Measurements from ENCODE around the gene PCTP.

PCTP gene

GRCh38 chr17:55727920-55728319 lies 22.9 kb upstream of the PCTP start:
- Histone ChIP-seq H3K36me3 (ENCODE audit: control insufficient read depth, insufficient read depth, low read length) (no peaks in the 10 kb centered on the region), H3K27ac (ENCODE audit: low read length) (no peak overlapping the region), H3K4me1 (ENCODE audit: control insufficient read depth, insufficient read depth, low read length) (peaks cover 4% of the 10 kb centered on the region; the same call in 1 of the 2 replicates), H3K27me3 (ENCODE audit: control insufficient read depth, insufficient read depth, low read length) (no peaks in the 10 kb centered on the region), H3K4me3 (ENCODE audit: low read length) (no peak overlapping the region), H3K9me3 (ENCODE audit: control insufficient read depth, insufficient read depth, low read length) (no peaks in the 10 kb centered on the region)
- WGBS (ENCODE audit: insufficient coverage, insufficient read length), result no CpG with 5 or more reads among the region's 1 CpG
- no peak for DNase-seq (ENCODE audit: low read depth, low spot score)

GRCh38 chr17:55728361-55728760 lies 22.5 kb upstream of the PCTP start:
- no peaks in the 10 kb centered on the region for H3K36me3 ChIP-seq (ENCODE audit: control insufficient read depth, insufficient read depth, low read length)
- H3K27ac ChIP-seq (ENCODE audit: low read length), result no peak overlapping the region
- H3K4me3 ChIP-seq (ENCODE audit: low read length), result no peak overlapping the region
- H3K4me1 ChIP-seq (ENCODE audit: control insufficient read depth, insufficient read depth, low read length), result peaks cover 4% of the 10 kb centered on the region; the same call in 1 of the 2 replicates
- no peaks in the 10 kb centered on the region for H3K27me3 ChIP-seq (ENCODE audit: control insufficient read depth, insufficient read depth, low read length)
- no peaks in the 10 kb centered on the region for H3K9me3 ChIP-seq (ENCODE audit: control insufficient read depth, insufficient read depth, low read length)
- no peak for DNase-seq (ENCODE audit: low read depth, low spot score)
- WGBS (ENCODE audit: insufficient coverage, insufficient read length), result no CpG with 5 or more reads among the region's 5 CpGs

- no peak overlapping the region for H3K4me3 ChIP-seq (ENCODE audit: low read length)
- no peaks in the 10 kb centered on the region for H3K27me3 ChIP-seq (ENCODE audit: control insufficient read depth, insufficient read depth, low read length)
- H3K27ac ChIP-seq (ENCODE audit: low read length), result no peak overlapping the region
- H3K36me3 ChIP-seq (ENCODE audit: control insufficient read depth, insufficient read depth, low read length), result no peaks in the 10 kb centered on the region
- peaks cover 4% of the 10 kb centered on the region; the same call in 1 of the 2 replicates for H3K4me1 ChIP-seq (ENCODE audit: control insufficient read depth, insufficient read depth, low read length)
- no peak for DNase-seq (ENCODE audit: low read depth, low spot score)
- WGBS (ENCODE audit: insufficient coverage, insufficient read length), result no CpG with 5 or more reads among the region's 5 CpGs
- no peaks in the 10 kb centered on the region for H3K9me3 ChIP-seq (ENCODE audit: control insufficient read depth, insufficient read depth, low read length)
These were observed 22.0 kb upstream of the PCTP start for GRCh38 chr17:55728833-55729232.

GRCh38 chr17:55729484-55729883 lies 21.4 kb upstream of the PCTP start:
- no peak for DNase-seq (ENCODE audit: low read depth, low spot score)
- no peaks in the 10 kb centered on the region for H3K27me3 ChIP-seq (ENCODE audit: control insufficient read depth, insufficient read depth, low read length)
- no peak overlapping the region for H3K27ac ChIP-seq (ENCODE audit: low read length)
- no CpG with 5 or more reads among the region's 1 CpG for WGBS (ENCODE audit: insufficient coverage, insufficient read length)
- H3K4me1 ChIP-seq (ENCODE audit: control insufficient read depth, insufficient read depth, low read length), result peaks cover 5% of the 10 kb centered on the region; the same call in 1 of the 2 replicates
- H3K36me3 ChIP-seq (ENCODE audit: control insufficient read depth, insufficient read depth, low read length), result no peaks in the 10 kb centered on the region
- H3K4me3 ChIP-seq (ENCODE audit: low read length), result no peak overlapping the region
- no peaks in the 10 kb centered on the region for H3K9me3 ChIP-seq (ENCODE audit: control insufficient read depth, insufficient read depth, low read length)

- peaks cover 5% of the 10 kb centered on the region; the same call in 1 of the 2 replicates for H3K4me1 ChIP-seq (ENCODE audit: control insufficient read depth, insufficient read depth, low read length)
- no peaks in the 10 kb centered on the region for H3K9me3 ChIP-seq (ENCODE audit: control insufficient read depth, insufficient read depth, low read length)
- H3K27ac ChIP-seq (ENCODE audit: low read length), result no peak overlapping the region
- H3K36me3 ChIP-seq (ENCODE audit: control insufficient read depth, insufficient read depth, low read length), result no peaks in the 10 kb centered on the region
- no peak for DNase-seq (ENCODE audit: low read depth, low spot score)
- H3K4me3 ChIP-seq (ENCODE audit: low read length), result no peak overlapping the region
- WGBS (ENCODE audit: insufficient coverage, insufficient read length), result no CpG with 5 or more reads among the region's 1 CpG
- H3K27me3 ChIP-seq (ENCODE audit: control insufficient read depth, insufficient read depth, low read length), result no peaks in the 10 kb centered on the region
These were observed 20.5 kb upstream of the PCTP start for GRCh38 chr17:55730380-55730779.

- Histone ChIP-seq H3K27me3 (ENCODE audit: control insufficient read depth, insufficient read depth, low read length) (no peaks in the 10 kb centered on the region), H3K4me3 (ENCODE audit: low read length) (no peak overlapping the region), H3K36me3 (ENCODE audit: control insufficient read depth, insufficient read depth, low read length) (no peaks in the 10 kb centered on the region), H3K4me1 (ENCODE audit: control insufficient read depth, insufficient read depth, low read length) (peaks cover 5% of the 10 kb centered on the region; the same call in 1 of the 2 replicates), H3K27ac (ENCODE audit: low read length) (no peak overlapping the region), H3K9me3 (ENCODE audit: control insufficient read depth, insufficient read depth, low read length) (no peaks in the 10 kb centered on the region)
- no CpG with 5 or more reads among the region's 3 CpGs for WGBS (ENCODE audit: insufficient coverage, insufficient read length)
- DNase-seq (ENCODE audit: low read depth, low spot score), result no peak
These were observed 20.0 kb upstream of the PCTP start for GRCh38 chr17:55730808-55731207.

GRCh38 chr17:55731586-55732250 lies 19.1 kb upstream of the PCTP start:
- Histone ChIP-seq H3K36me3 (ENCODE audit: control insufficient read depth, insufficient read depth, low read length) (no peaks in the 10 kb centered on the region), H3K4me3 (ENCODE audit: low read length) (no peak overlapping the region), H3K4me1 (ENCODE audit: control insufficient read depth, insufficient read depth, low read length) (peaks cover 5% of the 10 kb centered on the region; the same call in 1 of the 2 replicates), H3K27ac (ENCODE audit: low read length) (no peak overlapping the region), H3K27me3 (ENCODE audit: control insufficient read depth, insufficient read depth, low read length) (no peaks in the 10 kb centered on the region), H3K9me3 (ENCODE audit: control insufficient read depth, insufficient read depth, low read length) (no peaks in the 10 kb centered on the region)
- no peak for DNase-seq (ENCODE audit: low read depth, low spot score)
- no CpG with 5 or more reads among the region's 10 CpGs for WGBS (ENCODE audit: insufficient coverage, insufficient read length)

- H3K27me3 ChIP-seq (ENCODE audit: control insufficient read depth, insufficient read depth, low read length), result no peaks in the 10 kb centered on the region
- WGBS (ENCODE audit: insufficient coverage, insufficient read length), result no CpG with 5 or more reads among the region's 4 CpGs
- no peak overlapping the region for H3K27ac ChIP-seq (ENCODE audit: low read length)
- no peak for DNase-seq (ENCODE audit: low read depth, low spot score)
- H3K4me1 ChIP-seq (ENCODE audit: control insufficient read depth, insufficient read depth, low read length), result peaks cover 5% of the 10 kb centered on the region; the same call in 1 of the 2 replicates
- H3K9me3 ChIP-seq (ENCODE audit: control insufficient read depth, insufficient read depth, low read length), result no peaks in the 10 kb centered on the region
- H3K4me3 ChIP-seq (ENCODE audit: low read length), result no peak overlapping the region
- no peaks in the 10 kb centered on the region for H3K36me3 ChIP-seq (ENCODE audit: control insufficient read depth, insufficient read depth, low read length)
These were observed 16.6 kb upstream of the PCTP start for GRCh38 chr17:55734128-55734781.

- DNase-seq (ENCODE audit: low read depth, low spot score), result no peak
- Histone ChIP-seq H3K27ac (ENCODE audit: low read length) (no peak overlapping the region), H3K4me3 (ENCODE audit: low read length) (no peak overlapping the region), H3K27me3 (ENCODE audit: control insufficient read depth, insufficient read depth, low read length) (no peaks in the 10 kb centered on the region), H3K9me3 (ENCODE audit: control insufficient read depth, insufficient read depth, low read length) (no peaks in the 10 kb centered on the region), H3K36me3 (ENCODE audit: control insufficient read depth, insufficient read depth, low read length) (no peaks in the 10 kb centered on the region), H3K4me1 (ENCODE audit: control insufficient read depth, insufficient read depth, low read length) (peaks cover 5% of the 10 kb centered on the region; the same call in 1 of the 2 replicates)
- no CpG with 5 or more reads among the region's 5 CpGs for WGBS (ENCODE audit: insufficient coverage, insufficient read length)
These were observed 15.0 kb upstream of the PCTP start for GRCh38 chr17:55735731-55736405.

- no CpG with 5 or more reads among the region's 4 CpGs for WGBS (ENCODE audit: insufficient coverage, insufficient read length)
- no peak for DNase-seq (ENCODE audit: low read depth, low spot score)
These were observed 12.8 kb upstream of the PCTP start for GRCh38 chr17:55737976-55738501.

More at GRCh38 chr17:55737976-55738501, 12.8 kb upstream of the PCTP start:
- Histone ChIP-seq H3K4me3 (ENCODE audit: low read length) (no peak overlapping the region), H3K4me1 (ENCODE audit: control insufficient read depth, insufficient read depth, low read length) (0 out of 2 replicates have a peak, but pooled peaks cover 1% of the 10 kb centered on the region), H3K36me3 (ENCODE audit: control insufficient read depth, insufficient read depth, low read length) (no peaks in the 10 kb centered on the region), H3K9me3 (ENCODE audit: control insufficient read depth, insufficient read depth, low read length) (no peaks in the 10 kb centered on the region), H3K27ac (ENCODE audit: low read length) (no peak overlapping the region), H3K27me3 (ENCODE audit: control insufficient read depth, insufficient read depth, low read length) (no peaks in the 10 kb centered on the region)

All from iPS DF 6.9 (cell line).